ENCODE results near the gene IL5RA.

IL5RA gene, protein sequence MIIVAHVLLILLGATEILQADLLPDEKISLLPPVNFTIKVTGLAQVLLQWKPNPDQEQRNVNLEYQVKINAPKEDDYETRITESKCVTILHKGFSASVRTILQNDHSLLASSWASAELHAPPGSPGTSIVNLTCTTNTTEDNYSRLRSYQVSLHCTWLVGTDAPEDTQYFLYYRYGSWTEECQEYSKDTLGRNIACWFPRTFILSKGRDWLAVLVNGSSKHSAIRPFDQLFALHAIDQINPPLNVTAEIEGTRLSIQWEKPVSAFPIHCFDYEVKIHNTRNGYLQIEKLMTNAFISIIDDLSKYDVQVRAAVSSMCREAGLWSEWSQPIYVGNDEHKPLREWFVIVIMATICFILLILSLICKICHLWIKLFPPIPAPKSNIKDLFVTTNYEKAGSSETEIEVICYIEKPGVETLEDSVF

DNA sequence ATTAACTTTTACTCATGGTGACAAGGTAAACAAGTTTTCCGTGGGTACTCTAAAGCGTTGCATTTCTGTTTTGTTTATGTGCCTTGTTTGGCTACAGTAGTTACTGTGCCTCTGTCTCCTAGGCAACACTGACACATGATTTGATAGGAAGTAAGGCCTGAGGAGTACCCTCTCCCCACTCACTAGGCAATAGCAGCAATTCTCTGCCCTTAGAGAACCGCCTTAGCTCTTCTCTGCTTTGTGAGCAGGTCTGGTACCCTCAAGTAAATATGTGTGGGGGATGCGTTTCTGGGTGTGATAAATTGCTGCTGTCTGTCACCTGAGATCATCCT, at the start of gene IL5RA:
Gene IL5RA, minus strand, starts transcription at position 76 of the 332 bp plus-strand sequence. CDS start 5,390 bp downstream, outside the sequence.
- Histone ChIP-seq H3K9me3 (no peaks in the 10 kb centered on the region), H3K4me3 (ENCODE audit: low read depth in 1 of 2, low read length in 1 of 2) (no peak within 1 kb of the TSS), H3K27ac (peak within 1 kb of the TSS; percentile 10), H3K36me3 (no peaks in the 10 kb centered on the region), H3K27me3 (no peaks in the 10 kb centered on the region), H3K4me1 (ENCODE audit: control insufficient read depth in 1 of 2, insufficient read depth in 1 of 2, low read depth in 1 of 2, low read length in 1 of 2) (no peaks in the 10 kb centered on the region)
- TF ChIP-seq, protein P1, sequence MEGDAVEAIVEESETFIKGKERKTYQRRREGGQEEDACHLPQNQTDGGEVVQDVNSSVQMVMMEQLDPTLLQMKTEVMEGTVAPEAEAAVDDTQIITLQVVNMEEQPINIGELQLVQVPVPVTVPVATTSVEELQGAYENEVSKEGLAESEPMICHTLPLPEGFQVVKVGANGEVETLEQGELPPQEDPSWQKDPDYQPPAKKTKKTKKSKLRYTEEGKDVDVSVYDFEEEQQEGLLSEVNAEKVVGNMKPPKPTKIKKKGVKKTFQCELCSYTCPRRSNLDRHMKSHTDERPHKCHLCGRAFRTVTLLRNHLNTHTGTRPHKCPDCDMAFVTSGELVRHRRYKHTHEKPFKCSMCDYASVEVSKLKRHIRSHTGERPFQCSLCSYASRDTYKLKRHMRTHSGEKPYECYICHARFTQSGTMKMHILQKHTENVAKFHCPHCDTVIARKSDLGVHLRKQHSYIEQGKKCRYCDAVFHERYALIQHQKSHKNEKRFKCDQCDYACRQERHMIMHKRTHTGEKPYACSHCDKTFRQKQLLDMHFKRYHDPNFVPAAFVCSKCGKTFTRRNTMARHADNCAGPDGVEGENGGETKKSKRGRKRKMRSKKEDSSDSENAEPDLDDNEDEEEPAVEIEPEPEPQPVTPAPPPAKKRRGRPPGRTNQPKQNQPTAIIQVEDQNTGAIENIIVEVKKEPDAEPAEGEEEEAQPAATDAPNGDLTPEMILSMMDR (IDR thresholded peaks at IDR 0.05), result no peak

DNA sequence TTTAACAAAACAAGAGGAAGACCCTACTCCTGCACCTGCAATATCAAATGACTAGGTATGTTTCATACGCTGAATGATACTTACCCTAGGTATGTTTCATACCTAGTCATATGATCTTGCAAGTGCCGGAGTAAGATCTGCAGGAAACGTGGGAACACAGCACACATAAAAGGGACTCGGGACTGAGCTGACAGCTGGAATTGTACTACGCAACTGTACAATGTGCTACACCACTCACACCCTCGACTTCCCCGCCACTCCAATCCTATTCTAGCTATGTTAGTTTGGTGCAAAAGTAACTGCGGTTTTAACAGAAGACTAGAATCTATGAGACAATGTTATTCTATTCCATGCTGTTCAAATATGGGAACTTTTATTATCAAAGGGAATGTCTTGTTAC, 47.3 kb upstream of the IL5RA start:
- Histone ChIP-seq H3K27me3 (no peaks in the 10 kb centered on the region), H3K27ac (no peak overlapping the region), H3K4me3 (ENCODE audit: low read depth in 1 of 2, low read length in 1 of 2) (no peak overlapping the region), H3K4me1 (ENCODE audit: control insufficient read depth in 1 of 2, insufficient read depth in 1 of 2, low read depth in 1 of 2, low read length in 1 of 2) (no peaks in the 10 kb centered on the region), H3K9me3 (no peaks in the 10 kb centered on the region), H3K36me3 (peaks cover 96% of the 10 kb centered on the region)
- TF ChIP-seq, protein P1 (IDR thresholded peaks at IDR 0.05), result no peak

DNA sequence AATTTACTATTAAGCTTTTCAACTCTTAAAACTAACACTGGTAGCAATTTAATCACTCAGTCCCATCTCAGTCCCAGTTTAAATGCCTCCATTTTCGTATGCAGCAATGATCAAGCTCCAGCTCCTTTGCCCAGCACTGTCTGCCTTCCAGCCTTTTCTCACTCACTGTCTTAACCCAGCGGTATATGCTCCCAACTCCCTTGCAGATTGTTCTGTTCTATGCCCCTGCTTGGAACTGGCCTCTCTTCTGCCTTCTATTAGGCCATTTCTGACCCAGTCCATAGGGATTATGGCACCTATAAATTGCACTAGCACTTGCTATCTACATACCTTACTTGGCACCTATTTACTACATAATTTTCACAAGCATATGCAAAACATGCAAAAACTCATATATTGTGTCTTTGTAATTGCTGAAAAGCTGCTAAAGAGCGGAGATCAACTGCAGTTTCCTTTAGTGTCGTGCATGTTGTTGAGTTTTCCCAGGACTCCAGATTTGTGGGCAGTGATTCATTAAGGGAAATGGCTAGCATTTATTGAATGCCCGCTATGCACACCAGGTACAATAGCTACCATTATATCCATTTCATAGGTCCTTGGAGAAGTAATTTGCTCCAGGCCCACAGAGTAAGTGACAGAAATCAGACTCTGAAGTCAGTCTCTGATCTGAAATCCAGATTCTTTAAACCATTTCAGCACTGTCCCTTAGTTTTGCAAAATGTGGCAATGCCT, 44.9 kb upstream of the IL5RA start:
- TF ChIP-seq, protein P1 (IDR thresholded peaks at IDR 0.05), result no peak
- Histone ChIP-seq H3K4me1 (ENCODE audit: control insufficient read depth in 1 of 2, insufficient read depth in 1 of 2, low read depth in 1 of 2, low read length in 1 of 2) (no peaks in the 10 kb centered on the region), H3K27ac (no peak overlapping the region), H3K27me3 (no peaks in the 10 kb centered on the region), H3K4me3 (ENCODE audit: low read depth in 1 of 2, low read length in 1 of 2) (no peak overlapping the region), H3K9me3 (no peaks in the 10 kb centered on the region), H3K36me3 (peaks cover 96% of the 10 kb centered on the region)

DNA sequence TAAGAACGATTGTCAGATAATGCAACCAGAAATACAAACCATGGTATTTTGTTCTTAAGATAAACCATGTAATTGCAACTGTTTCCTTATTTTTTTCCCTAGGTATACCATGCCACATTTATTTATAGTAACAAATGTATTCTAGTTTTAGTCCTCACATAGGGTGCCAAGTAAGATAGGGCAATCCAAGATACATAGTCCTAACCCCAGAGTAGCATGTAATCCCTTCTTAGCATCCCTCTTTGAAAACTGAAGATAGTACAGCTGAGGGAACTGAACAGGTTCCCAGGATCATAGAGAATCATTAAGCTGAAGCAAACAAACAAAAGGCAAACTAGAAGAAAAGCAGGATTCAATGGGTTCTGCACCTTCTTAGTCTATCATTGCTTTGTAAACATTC, 41.3 kb upstream of the IL5RA start:
- Histone ChIP-seq H3K27me3 (no peaks in the 10 kb centered on the region), H3K4me1 (ENCODE audit: control insufficient read depth in 1 of 2, insufficient read depth in 1 of 2, low read depth in 1 of 2, low read length in 1 of 2) (no peaks in the 10 kb centered on the region), H3K36me3 (peaks cover 99% of the 10 kb centered on the region), H3K9me3 (no peaks in the 10 kb centered on the region), H3K27ac (no peak overlapping the region), H3K4me3 (ENCODE audit: low read depth in 1 of 2, low read length in 1 of 2) (no peak overlapping the region)
- TF ChIP-seq, protein P1 (IDR thresholded peaks at IDR 0.05), result no peak

DNA sequence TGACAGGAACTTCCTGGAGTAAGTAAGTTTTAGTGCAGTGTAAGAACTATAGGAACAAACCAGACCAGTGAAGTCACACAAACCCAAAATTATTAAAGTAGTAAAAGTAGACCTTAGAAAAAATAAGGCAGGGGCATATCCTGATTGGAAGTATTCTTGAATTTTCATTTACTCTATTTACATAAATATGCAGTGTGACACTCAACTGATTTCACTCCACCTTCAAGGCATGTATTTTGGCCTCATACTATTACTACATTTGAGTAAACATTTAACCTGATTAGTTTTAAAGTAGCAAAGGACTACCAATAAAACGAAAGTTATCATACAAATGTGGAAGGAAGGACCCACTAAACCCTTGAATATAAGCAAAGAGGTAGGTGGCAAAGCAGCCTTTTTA, 39.4 kb upstream of the IL5RA start:
- Histone ChIP-seq H3K4me3 (ENCODE audit: low read depth in 1 of 2, low read length in 1 of 2) (no peak overlapping the region), H3K27me3 (no peaks in the 10 kb centered on the region), H3K4me1 (ENCODE audit: control insufficient read depth in 1 of 2, insufficient read depth in 1 of 2, low read depth in 1 of 2, low read length in 1 of 2) (no peaks in the 10 kb centered on the region), H3K27ac (no peak overlapping the region), H3K9me3 (no peaks in the 10 kb centered on the region), H3K36me3 (peaks cover 99% of the 10 kb centered on the region)
- TF ChIP-seq, protein P1 (IDR thresholded peaks at IDR 0.05), result no peak

Measured in neutrophil (primary cell).